Esophagus squamous epithelium (tissue), 5 donors: ENCODE data around the gene USE1. TPM values are rescaled to one million over a fixed set of nuclear protein-coding genes. Genes with fewer than 3 reads are reported as not detected.

ENCODE experiments used
- DNase-seq: peaks from one replicate; lab custom pipeline; 2025; lab: John Stamatoyannopoulos, UW
- H3K27ac ChIP-seq, 4 donors: fragments of 200-600 bp; sonication (generic); one replicate each; pipeline ENCODE4 v1.5.1; 2016 to 2019; ENCODE audit warnings: mild to moderate bottlenecking in 1 of 4
- H3K27me3 ChIP-seq, 4 donors: fragments of 200-600 bp; sonication (generic); 1 replicate in 3 of 4; 2 replicates in 1 of 4; pipeline versions ENCODE4 v1.5.1 to v1.6.0; 2017 to 2021; ENCODE audit warnings: antibody characterized with exemption in 1 of 4
- H3K36me3 ChIP-seq, 3 donors: fragments of 200-600 bp; sonication (generic); one replicate each; pipeline ENCODE4 v1.5.1; 2016 to 2019
- H3K4me1 ChIP-seq, 3 donors: fragments of 200-600 bp; sonication (generic); one replicate each; pipeline ENCODE4 v1.5.1; 2017 to 2019
- H3K4me3 ChIP-seq, 4 donors: fragments of 200-600 bp; sonication (generic); 1 replicate in 3 of 4; 2 replicates in 1 of 4; pipeline ENCODE4 v1.5.1; 2016 to 2019; ENCODE audit warnings: mild to moderate bottlenecking in 2 of 4, moderate library complexity in 1 of 4
- H3K9me3 ChIP-seq, 3 donors: fragments of 200-600 bp; sonication (generic); one replicate each; pipeline ENCODE4 v1.5.1; 2016 to 2019
- POLR2A ChIP-seq, 4 donors: fragments of 450-650 bp; IDR thresholded peaks; one replicate each; pipeline ENCODE4 v1.6.1; 2017; ENCODE audit warnings: antibody characterized with exemption in 4 of 4, mild to moderate bottlenecking in 4 of 4, moderate library complexity in 3 of 4
- WGBS, 2 donors: methylation state at CpG; one replicate each; pipeline ENCODE4 v1.1.5; 2018; 5-methylcytosine and 5-hydroxymethylcytosine counted together
- intact Hi-C: fragments of 100-400 bp; cut with DNase I; formaldehyde crosslinking; loops from one replicate; pipeline ENCODE4 v1.15.0; 2022
- total RNA-seq, 4 donors: library from RNA; depleted of rRNA; stranded (reverse); fragments of >200 nt; gene quantifications; one replicate each; pipeline ENCODE4 v1.1.0, GENCODE V29; 2016
- TF ChIP-seq, protein P1 (sequence below), 6 experiments: fragments of 450-650 bp in 4 of 6; fragments of 200-600 bp in 2 of 6; sonication (generic) in 2 of 6; IDR thresholded peaks; one replicate each; pipeline ENCODE4 v1.5.1; 2016 to 2019; ENCODE audit warnings: antibody characterized with exemption in 6 of 6, mild to moderate bottlenecking in 4 of 6, moderate library complexity in 4 of 6
- donor health status: DM: yes; HTN: yes; CAD: no.

Gene USE1
- total RNA-seq, 4 donors from 2014 or later: 11.2 to 22.5 (median 17.6) TPM

DNA sequence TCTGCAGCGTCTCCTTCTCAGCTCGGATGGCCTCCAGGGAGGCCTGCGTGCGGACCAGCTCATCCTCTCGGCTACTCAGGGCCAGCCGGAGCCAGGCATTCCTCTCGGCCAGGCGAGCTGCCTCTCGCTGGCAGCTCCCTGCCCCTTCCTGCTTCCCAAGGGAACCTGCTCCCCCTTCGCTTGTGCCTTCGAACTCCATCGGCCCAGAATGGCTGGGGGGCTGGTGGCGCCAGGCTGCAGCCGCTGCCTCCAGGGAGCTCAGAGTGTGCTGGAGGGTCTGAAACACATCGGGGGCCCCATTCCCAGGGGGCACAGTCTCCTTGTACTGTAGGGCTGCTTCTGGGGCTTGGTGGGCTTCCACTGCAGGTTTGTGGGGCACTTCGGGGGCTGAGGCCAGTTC lies 47.4 kb downstream of the USE1 start:
- H3K27me3 ChIP-seq: no peaks in the 10 kb centered on the region
- no peak for DNase-seq
- H3K4me1 ChIP-seq: peaks cover 0 to 19% (median 0%) of the 10 kb centered on the region in 3 donors
- TF ChIP-seq, protein P1, sequence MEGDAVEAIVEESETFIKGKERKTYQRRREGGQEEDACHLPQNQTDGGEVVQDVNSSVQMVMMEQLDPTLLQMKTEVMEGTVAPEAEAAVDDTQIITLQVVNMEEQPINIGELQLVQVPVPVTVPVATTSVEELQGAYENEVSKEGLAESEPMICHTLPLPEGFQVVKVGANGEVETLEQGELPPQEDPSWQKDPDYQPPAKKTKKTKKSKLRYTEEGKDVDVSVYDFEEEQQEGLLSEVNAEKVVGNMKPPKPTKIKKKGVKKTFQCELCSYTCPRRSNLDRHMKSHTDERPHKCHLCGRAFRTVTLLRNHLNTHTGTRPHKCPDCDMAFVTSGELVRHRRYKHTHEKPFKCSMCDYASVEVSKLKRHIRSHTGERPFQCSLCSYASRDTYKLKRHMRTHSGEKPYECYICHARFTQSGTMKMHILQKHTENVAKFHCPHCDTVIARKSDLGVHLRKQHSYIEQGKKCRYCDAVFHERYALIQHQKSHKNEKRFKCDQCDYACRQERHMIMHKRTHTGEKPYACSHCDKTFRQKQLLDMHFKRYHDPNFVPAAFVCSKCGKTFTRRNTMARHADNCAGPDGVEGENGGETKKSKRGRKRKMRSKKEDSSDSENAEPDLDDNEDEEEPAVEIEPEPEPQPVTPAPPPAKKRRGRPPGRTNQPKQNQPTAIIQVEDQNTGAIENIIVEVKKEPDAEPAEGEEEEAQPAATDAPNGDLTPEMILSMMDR (IDR thresholded peaks at IDR 0.05): no peak
- TF ChIP-seq POLR2A (IDR thresholded peaks at IDR 0.05): no peak
- peak overlapping the region in 1 of 4 donors; percentile 26 for H3K4me3 ChIP-seq
- WGBS, 2 donors: 83 to 84% methylated on average over 10 to 13 of the region's 16 CpGs
- intact Hi-C loops: no loop called here
- H3K27ac ChIP-seq: no peak overlapping the region
- peaks cover 0 to 9% (median 0%) of the 10 kb centered on the region in 3 donors for H3K9me3 ChIP-seq
- no peaks in the 10 kb centered on the region for H3K36me3 ChIP-seq

DNA sequence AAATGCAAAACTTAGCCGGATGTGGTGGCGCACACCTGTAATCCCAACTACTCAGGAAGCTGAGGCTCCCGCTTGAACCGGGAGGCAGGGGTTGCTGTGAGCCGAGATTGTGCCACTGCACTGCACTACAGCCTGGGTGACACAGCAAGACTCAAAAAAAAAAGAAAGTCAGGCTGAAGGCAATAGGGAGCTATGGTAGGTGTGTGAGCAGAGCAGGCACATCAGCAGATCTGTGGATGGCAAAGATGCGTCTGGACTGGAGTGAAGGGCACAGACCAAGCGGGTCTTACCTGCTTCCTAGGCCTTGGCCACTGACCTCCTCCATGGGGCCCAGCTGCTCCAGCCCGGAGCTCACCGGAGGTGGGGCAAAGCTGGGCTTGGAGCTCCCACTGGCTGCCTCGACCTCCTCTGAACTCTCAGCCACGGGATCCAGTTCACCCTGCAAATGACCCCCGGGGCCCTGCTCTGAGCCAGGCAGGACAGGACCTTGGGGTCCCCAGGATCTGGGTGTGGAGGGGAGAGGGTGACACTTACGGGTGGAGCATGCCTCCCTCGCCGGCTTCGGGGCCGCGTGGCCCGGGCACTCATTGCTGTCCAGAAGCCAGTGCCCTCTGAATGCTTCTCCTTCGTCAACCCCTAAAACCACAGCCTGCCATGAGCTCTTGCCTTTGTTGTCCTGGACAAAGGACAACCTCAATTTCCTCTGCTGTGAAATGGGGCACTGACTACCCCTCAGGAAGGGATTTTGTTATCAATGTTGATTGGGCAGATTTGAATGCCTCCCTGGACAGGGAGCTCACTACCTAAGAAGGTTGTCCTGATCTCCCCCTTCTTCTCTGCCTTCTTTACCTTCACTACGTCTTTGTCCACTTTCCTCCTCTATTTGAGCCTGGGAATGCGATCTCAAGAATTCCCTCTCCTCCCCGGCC lies 48.8 kb downstream of the USE1 start:
- Histone ChIP-seq H3K9me3 (peaks cover 0 to 9% (median 0%) of the 10 kb centered on the region in 3 donors), H3K4me3 (peak overlapping the region; percentile 9 to 59 (median 34)), H3K36me3 (peaks cover 0 to 5% (median 4%) of the 10 kb centered on the region in 3 donors), H3K27me3 (no peaks in the 10 kb centered on the region), H3K27ac (peak overlapping the region; percentile 24 to 65 (median 58)), H3K4me1 (peaks cover 7 to 32% (median 9%) of the 10 kb centered on the region in 3 donors)
- WGBS, 2 donors: 77 to 78% methylated on average over 18 to 19 of the region's 23 CpGs
- intact Hi-C loops: no loop called here
- DNase-seq: no peak
- TF ChIP-seq POLR2A (IDR thresholded peaks at IDR 0.05): no peak
- TF ChIP-seq, protein P1 (IDR thresholded peaks at IDR 0.05): no peak

DNA sequence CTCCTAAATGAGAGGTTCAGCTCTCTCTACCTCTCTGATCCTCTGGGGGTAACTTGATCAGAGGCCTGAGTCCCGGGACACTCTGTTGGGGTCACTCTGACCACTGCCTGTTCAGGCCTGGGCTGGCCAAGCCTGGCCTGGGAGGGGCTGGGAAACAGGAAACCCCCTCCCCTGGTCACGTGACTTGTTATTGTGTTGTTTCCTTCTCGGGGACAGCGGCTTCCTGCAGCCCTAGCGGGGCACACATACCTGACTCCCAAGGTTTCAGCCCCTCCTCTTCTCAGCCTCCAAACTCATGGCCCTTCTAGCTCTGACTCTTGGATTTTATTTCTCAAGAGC lies 49.5 kb downstream of the USE1 start, which contains the start of gene USHBP1:
TSS of gene USHBP1 (minus strand) at position 105 of the 339 bp plus-strand sequence. CDS start 446 bp downstream, outside the sequence.
- 6 to 50% methylated on average over 2 to 4 of the region's 5 CpGs for WGBS, 2 donors
- H3K36me3 ChIP-seq: peaks cover 0 to 11% (median 6%) of the 10 kb centered on the region in 3 donors
- peak within 1 kb of the TSS; percentile 24 to 65 (median 58) for H3K27ac ChIP-seq
- H3K9me3 ChIP-seq: peaks cover 0 to 2% (median 0%) of the 10 kb centered on the region in 3 donors
- H3K4me1 ChIP-seq: peaks cover 7 to 32% (median 9%) of the 10 kb centered on the region in 3 donors
- TF ChIP-seq POLR2A (IDR thresholded peaks at IDR 0.05): no peak
- TF ChIP-seq, protein P1 (IDR thresholded peaks at IDR 0.05): no peak
- no peak for DNase-seq
- no peaks in the 10 kb centered on the region for H3K27me3 ChIP-seq
- intact Hi-C loops: no loop called here
- peak within 1 kb of the TSS; percentile 9 to 59 (median 34) for H3K4me3 ChIP-seq

DNA sequence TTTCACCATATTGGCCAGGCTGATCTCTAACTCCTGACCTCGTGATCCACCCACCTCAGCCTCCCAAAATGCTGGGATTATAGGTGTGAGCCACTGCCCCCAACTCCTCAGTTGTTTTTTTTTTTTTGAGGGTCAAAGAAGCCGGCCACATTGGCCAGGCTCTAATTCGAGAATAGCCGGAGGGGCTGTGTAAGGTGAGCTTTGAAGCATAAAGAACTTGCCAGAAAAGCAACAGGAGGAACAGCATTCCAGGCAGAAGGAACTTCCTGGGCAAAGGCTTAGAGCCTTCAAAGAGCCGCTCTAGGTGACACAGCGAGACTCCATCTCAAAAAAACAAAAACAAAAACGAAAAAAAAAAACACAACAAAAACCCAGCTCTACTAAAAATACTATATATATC lies 50.9 kb downstream of the USE1 start:
- peaks cover 7 to 26% (median 9%) of the 10 kb centered on the region in 3 donors for H3K4me1 ChIP-seq
- H3K9me3 ChIP-seq: no peaks in the 10 kb centered on the region
- no peak for DNase-seq
- H3K27me3 ChIP-seq: no peaks in the 10 kb centered on the region
- intact Hi-C loops: no loop called here
- H3K36me3 ChIP-seq: peaks cover 0 to 25% (median 6%) of the 10 kb centered on the region in 3 donors
- 92 to 98% methylated on average over 4 of the region's 7 CpGs for WGBS, 2 donors
- TF ChIP-seq, protein P1 (IDR thresholded peaks at IDR 0.05): no peak
- no peak for TF ChIP-seq POLR2A (IDR thresholded peaks at IDR 0.05)
- H3K27ac ChIP-seq: peak overlapping the region in 2 of 4 donors; percentile 84 to 86
- no peak overlapping the region for H3K4me3 ChIP-seq

DNA sequence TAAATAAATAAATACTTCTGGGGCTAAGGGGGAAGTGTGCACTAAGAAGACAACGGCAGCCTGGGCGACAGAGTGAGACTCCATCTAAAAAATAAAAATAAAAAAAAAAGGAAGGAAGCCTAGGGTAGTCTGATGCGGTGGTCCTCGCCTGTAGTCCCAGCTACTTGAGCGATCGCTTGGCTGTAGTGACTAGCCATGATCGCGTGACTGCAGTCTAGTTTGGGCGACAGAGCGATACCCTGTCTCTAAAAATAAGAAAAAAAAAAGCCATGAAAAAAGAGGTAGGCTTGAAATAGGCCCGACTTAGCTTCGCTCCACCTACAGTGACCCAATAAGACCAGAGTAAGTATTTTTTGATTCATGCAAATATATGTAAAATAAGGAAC lies 51.4 kb downstream of the USE1 start:
- intact Hi-C loops: no loop called here
- WGBS, 2 donors: 66 to 77% methylated on average over 12 of the region's 12 CpGs
- Histone ChIP-seq H3K9me3 (no peaks in the 10 kb centered on the region), H3K4me1 (peaks cover 7 to 25% (median 9%) of the 10 kb centered on the region in 3 donors), H3K4me3 (peak overlapping the region in 2 of 4 donors; percentile 5 to 89), H3K27me3 (no peaks in the 10 kb centered on the region), H3K27ac (peak overlapping the region; percentile 78 to 86 (median 81)), H3K36me3 (peaks cover 0 to 31% (median 12%) of the 10 kb centered on the region in 3 donors)
- TF ChIP-seq, protein P1 (IDR thresholded peaks at IDR 0.05): no peak
- no peak for TF ChIP-seq POLR2A (IDR thresholded peaks at IDR 0.05)
- DNase-seq: no peak
